ENCODE measurements around the gene TIMM8A. TPM values are rescaled to one million over a fixed set of nuclear protein-coding genes. Genes with fewer than 3 reads are reported as not detected.

The TIMM8A gene
- total RNA-seq, result 3.6 and 12.2 TPM in 2 replicates

DNA sequence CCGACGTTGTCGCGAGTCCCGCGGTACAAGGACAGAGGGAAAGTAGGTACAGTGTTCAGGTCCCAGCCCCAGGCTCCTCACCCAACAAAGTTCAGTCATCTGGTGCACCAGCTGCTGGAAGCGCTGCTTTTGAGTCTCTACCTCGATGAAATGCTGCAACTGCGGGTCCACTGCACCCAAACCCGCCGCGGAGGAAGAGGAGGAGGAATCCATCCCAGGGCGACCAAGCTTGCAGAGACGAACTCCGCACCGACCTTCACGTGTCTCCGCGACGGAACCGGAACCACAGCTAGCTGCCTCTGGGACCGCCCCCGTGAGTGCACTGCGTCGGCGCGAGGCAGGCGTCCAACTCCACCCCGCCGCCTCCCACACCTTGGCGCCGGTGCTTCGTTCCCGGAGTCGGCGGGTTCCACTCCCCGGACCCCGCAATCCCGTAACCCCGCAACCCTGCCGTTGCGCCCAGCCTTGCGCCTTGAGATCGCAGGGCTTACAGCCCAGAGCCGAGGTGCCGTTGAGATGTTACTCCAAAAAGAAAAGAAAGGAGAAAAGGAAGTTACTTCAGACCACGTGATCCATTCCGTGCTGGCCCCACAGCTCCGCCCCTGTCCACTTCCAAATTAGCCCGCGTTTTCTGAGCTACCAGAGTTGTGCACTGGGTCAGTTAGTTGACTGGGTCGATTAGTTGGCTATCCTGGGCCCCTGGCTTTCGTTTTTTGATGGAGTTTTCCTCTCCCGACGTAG lies at the start of gene TIMM8A:
TSS of gene TIMM8A (minus strand) at position 291 of the 741 bp plus-strand sequence. CDS start at position 213, 78 bp downstream.
- peak within 1 kb of the TSS; percentile 76 for H3K4me3 ChIP-seq (ENCODE audit: low read depth, low read length)
- TF ChIP-seq, protein P1, sequence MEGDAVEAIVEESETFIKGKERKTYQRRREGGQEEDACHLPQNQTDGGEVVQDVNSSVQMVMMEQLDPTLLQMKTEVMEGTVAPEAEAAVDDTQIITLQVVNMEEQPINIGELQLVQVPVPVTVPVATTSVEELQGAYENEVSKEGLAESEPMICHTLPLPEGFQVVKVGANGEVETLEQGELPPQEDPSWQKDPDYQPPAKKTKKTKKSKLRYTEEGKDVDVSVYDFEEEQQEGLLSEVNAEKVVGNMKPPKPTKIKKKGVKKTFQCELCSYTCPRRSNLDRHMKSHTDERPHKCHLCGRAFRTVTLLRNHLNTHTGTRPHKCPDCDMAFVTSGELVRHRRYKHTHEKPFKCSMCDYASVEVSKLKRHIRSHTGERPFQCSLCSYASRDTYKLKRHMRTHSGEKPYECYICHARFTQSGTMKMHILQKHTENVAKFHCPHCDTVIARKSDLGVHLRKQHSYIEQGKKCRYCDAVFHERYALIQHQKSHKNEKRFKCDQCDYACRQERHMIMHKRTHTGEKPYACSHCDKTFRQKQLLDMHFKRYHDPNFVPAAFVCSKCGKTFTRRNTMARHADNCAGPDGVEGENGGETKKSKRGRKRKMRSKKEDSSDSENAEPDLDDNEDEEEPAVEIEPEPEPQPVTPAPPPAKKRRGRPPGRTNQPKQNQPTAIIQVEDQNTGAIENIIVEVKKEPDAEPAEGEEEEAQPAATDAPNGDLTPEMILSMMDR (conservative IDR thresholded peaks at IDR 0.05; ENCODE audit: low read depth, low read length), result no peak
- DNase-seq (ENCODE audit: low read depth), result no peak

GRCh38 chrX:101397779-101398178 lies 49.2 kb upstream of the TIMM8A start:
- TF ChIP-seq, protein P1 (conservative IDR thresholded peaks at IDR 0.05; ENCODE audit: low read depth, low read length), result no peak
- no peak overlapping the region for H3K4me3 ChIP-seq (ENCODE audit: low read depth, low read length)
- no peak for DNase-seq (ENCODE audit: low read depth)

- DNase-seq (ENCODE audit: low read depth), result no peak
- H3K4me3 ChIP-seq (ENCODE audit: low read depth, low read length), result no peak overlapping the region
- TF ChIP-seq, protein P1 (conservative IDR thresholded peaks at IDR 0.05; ENCODE audit: low read depth, low read length), result no peak
These were observed 47.2 kb upstream of the TIMM8A start for GRCh38 chrX:101395789-101396188.

DNA sequence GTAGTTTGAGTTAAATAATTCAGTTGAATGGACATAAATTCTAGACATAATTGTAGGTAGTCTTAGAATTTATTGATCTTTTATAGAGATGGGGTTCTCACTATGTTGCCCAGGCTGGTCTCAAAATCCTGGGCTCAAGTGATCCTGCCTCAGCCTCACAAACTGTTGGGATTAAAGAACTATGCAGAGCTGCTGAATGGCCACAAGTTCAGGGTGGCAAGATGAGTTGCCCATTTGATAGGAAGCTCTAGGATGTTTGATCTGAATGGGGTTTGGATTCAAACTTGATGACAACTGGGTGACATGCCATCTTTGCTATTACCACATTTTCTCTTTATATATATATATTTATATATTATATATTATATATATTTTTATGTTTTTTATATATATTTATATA lies 45.8 kb upstream of the TIMM8A start:
- DNase-seq (ENCODE audit: low read depth), result no peak
- TF ChIP-seq, protein P1 (conservative IDR thresholded peaks at IDR 0.05; ENCODE audit: low read depth, low read length), result no peak
- H3K4me3 ChIP-seq (ENCODE audit: low read depth, low read length), result no peak overlapping the region

- no peak for DNase-seq (ENCODE audit: low read depth)
- H3K4me3 ChIP-seq (ENCODE audit: low read depth, low read length), result no peak overlapping the region
- TF ChIP-seq, protein P1 (conservative IDR thresholded peaks at IDR 0.05; ENCODE audit: low read depth, low read length), result no peak
These were observed 45.2 kb upstream of the TIMM8A start for GRCh38 chrX:101393530-101394305.

GRCh38 chrX:101391831-101392230 lies 43.3 kb upstream of the TIMM8A start:
- peak overlapping the region; percentile 68 for H3K4me3 ChIP-seq (ENCODE audit: low read depth, low read length)
- TF ChIP-seq, protein P1 (conservative IDR thresholded peaks at IDR 0.05; ENCODE audit: low read depth, low read length), result no peak
- no peak for DNase-seq (ENCODE audit: low read depth)

Data from epithelial cell of proximal tubule (primary cell).